Gastrocnemius medialis (tissue), 4 donors: Measurements from ENCODE around the gene NFKBIZ. TPM values are rescaled to one million over a fixed set of nuclear protein-coding genes. Genes with fewer than 3 reads are reported as not detected.

Experiments used
- ATAC-seq, 2 donors: fragments of 150-250 bp; one replicate each; pipeline ENCODE4 v1.9.1; 2016
- DNase-seq, 2 donors: peaks; one replicate each; pipeline ENCODE4 v3.0.0-alpha.2; 2019
- H3K27ac ChIP-seq, 4 donors: fragments of 200-600 bp; sonication (generic); 1 replicate in 1 of 4; 2 replicates in 3 of 4; pipeline ENCODE4 v1.5.1; 2016 to 2018; ENCODE audit warnings: mild to moderate bottlenecking in 2 of 4, moderate library complexity in 1 of 4
- H3K27me3 ChIP-seq, 3 donors: fragments of 200-600 bp; sonication (generic) in 2 of 3; 1 replicate in 1 of 3; 2 replicates in 2 of 3; pipeline versions ENCODE4 v1.5.1 to v1.6.0; 2016 to 2019; ENCODE audit warnings: mild to moderate bottlenecking in 1 of 3, moderate library complexity in 1 of 3
- H3K36me3 ChIP-seq, 2 donors: fragments of 200-600 bp; sonication (generic) in 1 of 2; one replicate each; pipeline ENCODE4 v1.5.1; 2017 to 2018
- H3K4me1 ChIP-seq, 2 donors: fragments of 200-600 bp; sonication (generic) in 1 of 2; one replicate each; pipeline ENCODE4 v1.5.1; 2016 to 2017; ENCODE audit warnings: mild to moderate bottlenecking in 2 of 2
- H3K4me3 ChIP-seq, 4 donors: fragments of 200-600 bp; sonication (generic) in 3 of 4; 1 replicate in 1 of 4; 2 replicates in 3 of 4; pipeline ENCODE4 v1.5.1; 2016 to 2019; ENCODE audit warnings: mild to moderate bottlenecking in 2 of 4
- H3K9me3 ChIP-seq, 3 donors: fragments of 200-600 bp; sonication (generic) in 2 of 3; 1 replicate in 1 of 3; 2 replicates in 2 of 3; pipeline ENCODE4 v1.5.1; 2016 to 2019
- POLR2A ChIP-seq, 2 donors: fragments of 450-650 bp; IDR thresholded peaks; one replicate each; pipeline ENCODE4 v1.6.1; 2017; ENCODE audit warnings: antibody characterized with exemption in 2 of 2, mild to moderate bottlenecking in 2 of 2, moderate library complexity in 2 of 2
- in situ Hi-C, 4 donors: fragments of 200-750 bp; cut with MboI; loops; one replicate each; pipeline versions ENCODE4 v1.15.0 to v1.8.0; 2017; ENCODE audit warnings: low sequenced_read_pairs in 4 of 4
- intact Hi-C: fragments of 100-400 bp; cut with DNase I; formaldehyde crosslinking; loops from one replicate; pipeline ENCODE4 v1.15.1; 2023; ENCODE audit warnings: low total_unique reads
- total RNA-seq, 4 donors: library from RNA; depleted of rRNA; stranded (reverse); fragments of >200 nt; gene quantifications; one replicate each; pipeline versions ENCODE4 v1.1.0 to v1.2.3, GENCODE V29; 2016
- TF ChIP-seq, protein P1 (sequence below), 5 experiments: fragments of 450-650 bp in 3 of 5; fragments of 200-600 bp in 2 of 5; sonication (generic) in 2 of 5; IDR thresholded peaks in 4 of 5; conservative IDR thresholded peaks in 1 of 5; 1 replicate in 4 of 5; 2 replicates in 1 of 5; pipeline ENCODE4 v1.5.1; 2016 to 2019; ENCODE audit warnings: antibody characterized with exemption in 5 of 5, mild to moderate bottlenecking in 3 of 5, moderate library complexity in 3 of 5

The NFKBIZ gene
- total RNA-seq, 4 donors from 2014 or later, result 9.2 to 25.9 (median 20.6) TPM

DNA sequence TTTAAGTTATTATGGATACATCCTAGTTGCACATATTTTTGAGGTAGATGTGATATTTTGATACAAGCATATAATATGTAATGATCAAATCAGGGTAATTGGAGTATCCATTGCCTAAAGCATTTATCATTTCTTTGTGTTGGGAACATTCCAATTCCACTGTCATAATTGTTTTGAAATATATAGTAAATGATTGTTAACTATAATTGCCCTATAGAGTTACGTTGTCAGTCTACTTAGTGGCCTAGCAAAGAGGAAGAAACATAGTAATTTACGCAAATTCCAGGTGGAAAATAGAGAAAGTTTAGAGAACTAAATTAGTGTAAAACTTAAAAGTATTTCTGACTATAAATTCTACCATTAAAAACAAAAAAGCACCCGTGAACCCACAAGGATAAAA lies 45.4 kb upstream of the NFKBIZ start:
- intact Hi-C loops (loop anchor here (5.0 to 10.0 kb wide), 2 partner anchors 281 to 423 kb away; no protein-coding TSS in a partner anchor), in situ Hi-C loops (loop anchor here (5.0 to 25.0 kb wide), 3 partner anchors 423 to 733 kb away; no protein-coding TSS in a partner anchor)
- Histone ChIP-seq H3K36me3 (peaks cover 0 to 11% of the 10 kb centered on the region in 2 donors), H3K27ac (peak overlapping the region in 1 of 4 donors; percentile 42), H3K4me3 (no peak overlapping the region), H3K4me1 (peaks cover 0 to 31% of the 10 kb centered on the region in 2 donors), H3K27me3 (no peaks in the 10 kb centered on the region), H3K9me3 (no peaks in the 10 kb centered on the region)
- DNase-seq (no peak), ATAC-seq (no peak)
- TF ChIP-seq POLR2A (IDR thresholded peaks at IDR 0.05), result no peak
- TF ChIP-seq, protein P1, sequence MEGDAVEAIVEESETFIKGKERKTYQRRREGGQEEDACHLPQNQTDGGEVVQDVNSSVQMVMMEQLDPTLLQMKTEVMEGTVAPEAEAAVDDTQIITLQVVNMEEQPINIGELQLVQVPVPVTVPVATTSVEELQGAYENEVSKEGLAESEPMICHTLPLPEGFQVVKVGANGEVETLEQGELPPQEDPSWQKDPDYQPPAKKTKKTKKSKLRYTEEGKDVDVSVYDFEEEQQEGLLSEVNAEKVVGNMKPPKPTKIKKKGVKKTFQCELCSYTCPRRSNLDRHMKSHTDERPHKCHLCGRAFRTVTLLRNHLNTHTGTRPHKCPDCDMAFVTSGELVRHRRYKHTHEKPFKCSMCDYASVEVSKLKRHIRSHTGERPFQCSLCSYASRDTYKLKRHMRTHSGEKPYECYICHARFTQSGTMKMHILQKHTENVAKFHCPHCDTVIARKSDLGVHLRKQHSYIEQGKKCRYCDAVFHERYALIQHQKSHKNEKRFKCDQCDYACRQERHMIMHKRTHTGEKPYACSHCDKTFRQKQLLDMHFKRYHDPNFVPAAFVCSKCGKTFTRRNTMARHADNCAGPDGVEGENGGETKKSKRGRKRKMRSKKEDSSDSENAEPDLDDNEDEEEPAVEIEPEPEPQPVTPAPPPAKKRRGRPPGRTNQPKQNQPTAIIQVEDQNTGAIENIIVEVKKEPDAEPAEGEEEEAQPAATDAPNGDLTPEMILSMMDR (IDR thresholded peaks at IDR 0.05 in 4 of 5, conservative IDR thresholded peaks at IDR 0.05 in 1 of 5), result no peak

DNA sequence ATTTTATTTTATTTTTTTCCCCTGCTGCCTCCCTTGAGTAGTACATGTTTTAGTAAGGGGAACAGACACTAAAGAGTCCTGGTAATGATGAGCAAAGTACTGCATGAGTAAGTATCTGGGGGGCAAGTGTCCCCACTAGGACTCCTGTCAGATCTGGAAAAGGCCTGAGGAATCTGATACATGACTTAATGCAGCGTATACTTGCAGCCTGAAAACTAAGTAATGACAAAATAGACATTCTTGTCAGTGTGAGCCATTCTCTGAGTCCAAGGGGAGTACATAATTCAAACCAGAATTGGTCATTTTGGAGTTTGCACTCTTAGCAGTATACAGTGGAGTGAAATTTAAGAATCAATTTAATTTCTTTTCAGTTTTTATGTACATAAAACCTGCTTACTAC lies 42.8 kb upstream of the NFKBIZ start:
- Histone ChIP-seq H3K4me3 (no peak overlapping the region), H3K9me3 (no peaks in the 10 kb centered on the region), H3K27me3 (no peaks in the 10 kb centered on the region), H3K4me1 (peaks cover 5 to 37% of the 10 kb centered on the region in 2 donors), H3K36me3 (peaks cover 0 to 6% of the 10 kb centered on the region in 2 donors), H3K27ac (no peak overlapping the region)
- intact Hi-C loops, result loop anchor here (10.0 kb wide), 1 partner anchor 278 kb away; no protein-coding TSS in a partner anchor
- no peak for TF ChIP-seq POLR2A (IDR thresholded peaks at IDR 0.05)
- TF ChIP-seq, protein P1 (IDR thresholded peaks at IDR 0.05 in 4 of 5, conservative IDR thresholded peaks at IDR 0.05 in 1 of 5), result no peak
- no peak for DNase-seq
- in situ Hi-C loops, result loop anchor here (10.0 to 25.0 kb wide), 2 partner anchors 728 to 731 kb away; no protein-coding TSS in a partner anchor
- no peak for ATAC-seq

DNA sequence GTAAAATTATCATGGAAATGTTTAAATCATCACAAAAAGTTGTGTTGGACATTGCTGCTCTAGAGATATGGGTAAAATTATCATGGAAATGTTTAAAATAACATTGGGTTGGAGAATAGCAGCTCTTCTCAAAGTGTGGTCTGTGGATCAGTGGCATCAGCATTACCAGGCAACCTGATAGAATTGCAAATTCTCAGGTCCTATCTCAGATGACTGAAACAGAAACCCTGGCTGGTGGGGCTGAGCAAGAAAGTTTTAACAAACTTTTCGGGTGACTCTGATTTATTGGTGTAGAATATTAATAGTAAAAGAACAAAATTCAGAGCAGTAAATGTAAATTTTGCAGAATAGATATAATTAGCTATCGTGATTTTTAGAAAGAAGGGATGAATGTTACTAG lies 41.4 kb upstream of the NFKBIZ start:
- peaks cover 5 to 39% of the 10 kb centered on the region in 2 donors for H3K4me1 ChIP-seq
- H3K9me3 ChIP-seq, result no peaks in the 10 kb centered on the region
- H3K27ac ChIP-seq, result no peak overlapping the region
- TF ChIP-seq, protein P1 (IDR thresholded peaks at IDR 0.05 in 4 of 5, conservative IDR thresholded peaks at IDR 0.05 in 1 of 5), result no peak
- TF ChIP-seq POLR2A (IDR thresholded peaks at IDR 0.05), result no peak
- DNase-seq (no peak), ATAC-seq (no peak)
- no peaks in the 10 kb centered on the region for H3K36me3 ChIP-seq
- in situ Hi-C loops, result loop anchor here (10.0 to 25.0 kb wide), 2 partner anchors 727 to 729 kb away; no protein-coding TSS in a partner anchor
- intact Hi-C loops, result loop anchor here (10.0 kb wide), 1 partner anchor 277 kb away; no protein-coding TSS in a partner anchor
- H3K4me3 ChIP-seq, result no peak overlapping the region
- H3K27me3 ChIP-seq, result no peaks in the 10 kb centered on the region

DNA sequence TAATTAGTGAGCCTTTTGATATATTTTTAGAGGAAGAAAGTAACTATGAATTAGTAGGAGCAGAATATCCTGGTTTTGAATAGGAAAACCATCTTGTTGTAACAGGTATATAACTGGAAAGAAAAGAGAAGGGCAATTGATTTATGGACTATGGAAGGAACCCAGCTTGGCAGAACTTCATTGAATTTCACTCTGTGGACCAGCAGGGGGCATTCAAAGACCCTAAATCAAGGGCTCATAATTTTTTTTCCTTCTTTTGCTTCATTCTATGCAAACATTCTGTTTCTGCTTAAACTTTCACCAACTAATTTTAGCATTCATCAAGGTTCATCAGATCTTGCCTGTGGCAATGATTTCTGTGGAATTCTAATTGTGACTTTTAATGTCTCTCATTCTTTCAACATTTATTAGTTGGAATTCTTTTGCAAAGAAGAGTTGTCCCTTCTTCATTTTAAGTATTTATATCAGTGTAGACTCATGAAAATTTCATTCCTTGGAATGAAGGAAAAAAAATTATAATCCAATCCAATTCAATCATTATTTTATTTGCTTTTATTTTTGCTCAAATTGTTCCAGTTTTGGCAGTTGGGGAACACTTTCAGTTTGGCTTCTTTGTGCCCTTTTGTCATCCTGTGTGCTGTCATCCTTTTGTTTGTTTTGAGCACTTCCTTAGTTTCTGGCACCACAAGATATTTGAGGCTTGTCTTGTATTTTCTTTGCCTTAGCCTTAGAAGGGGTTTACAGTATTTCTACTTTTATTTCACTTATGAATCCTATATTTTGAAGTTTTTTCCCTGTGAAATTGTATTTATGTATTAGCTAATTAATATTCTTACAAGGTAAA lies 39.9 kb upstream of the NFKBIZ start:
- ATAC-seq, result peak; percentile 40 to 44

More for the DNA sequence above, 39.9 kb upstream of the NFKBIZ start:
- no peak for DNase-seq
- no peaks in the 10 kb centered on the region for H3K9me3 ChIP-seq
- in situ Hi-C loops (loop anchor here (5.0 to 25.0 kb wide), 4 partner anchors 415 to 728 kb away; no protein-coding TSS in a partner anchor), intact Hi-C loops (loop anchor here (5.0 to 10.0 kb wide), 4 partner anchors 38 to 728 kb away; partner anchors contain the start of gene NFKBIZ)
- no peaks in the 10 kb centered on the region for H3K27me3 ChIP-seq
- no peak overlapping the region for H3K4me3 ChIP-seq
- peaks cover 14 to 44% of the 10 kb centered on the region in 2 donors for H3K4me1 ChIP-seq
- no peak for TF ChIP-seq POLR2A (IDR thresholded peaks at IDR 0.05)
- TF ChIP-seq, protein P1 (IDR thresholded peaks at IDR 0.05 in 4 of 5, conservative IDR thresholded peaks at IDR 0.05 in 1 of 5), result peak; percentile 60 to 73 (median 61)
- peak overlapping the region in 1 of 4 donors; percentile 7 for H3K27ac ChIP-seq
- H3K36me3 ChIP-seq, result no peaks in the 10 kb centered on the region
